GM18505 (cell line): ENCODE data around the gene PSMG4.

ENCODE experiments used
- ATAC-seq: cut with Tn5 transposase; IDR thresholded peaks from one replicate; pipeline ENCODE4 v1.9.1; 2021; ENCODE audit not compliant: unreplicated experiment
- POLR2A ChIP-seq: IDR thresholded peaks from 4 replicates; pipeline ENCODE4 v1.6.1; 2011; ENCODE audit warnings: borderline replicate concordance; ENCODE audit not compliant: insufficient read depth, insufficient read length; ENCODE audit errors: extremely low read depth

Gene PSMG4

DNA sequence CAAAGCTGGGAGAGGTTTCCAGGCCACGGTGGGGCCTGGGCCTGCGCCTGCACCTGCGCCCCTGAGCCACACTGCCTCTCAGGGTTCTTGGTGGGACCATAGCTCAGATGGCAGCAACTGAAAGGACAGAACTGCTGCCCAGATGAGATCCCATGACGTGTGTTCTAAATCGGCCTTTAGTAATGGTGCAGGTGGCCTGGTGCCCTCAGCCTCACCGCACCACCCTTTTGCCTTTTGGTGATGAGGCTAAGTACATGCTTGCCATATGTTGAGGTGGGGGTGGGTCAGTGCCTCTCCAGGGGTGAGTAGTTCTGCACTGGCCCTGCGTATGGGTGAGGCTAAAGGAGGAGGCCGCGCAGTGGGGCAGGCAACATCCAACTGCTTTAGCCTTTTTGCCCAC lies 7.4 kb downstream of the PSMG4 start:
- TF ChIP-seq POLR2A, result no peak
- ATAC-seq, result no peak

DNA sequence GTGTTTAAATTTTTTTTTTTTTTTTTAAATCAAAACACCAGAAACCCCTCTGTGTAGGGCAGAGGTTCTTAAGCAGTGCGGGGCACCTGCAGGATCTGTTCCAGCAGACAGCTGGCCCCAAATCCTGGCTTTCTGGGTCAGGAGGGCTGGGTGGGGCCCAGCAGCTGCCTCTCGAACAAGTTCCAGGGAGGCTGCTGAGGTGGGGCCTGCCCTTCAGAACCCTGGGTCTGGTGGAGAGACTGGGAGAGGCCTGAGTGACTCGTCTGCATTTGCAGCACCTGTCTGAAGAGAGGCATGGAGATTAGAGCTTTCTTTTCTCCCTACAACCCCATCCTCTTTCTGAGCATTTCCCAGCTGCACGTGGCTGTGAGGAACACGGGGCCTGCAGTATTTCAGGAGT lies 8.4 kb downstream of the PSMG4 start:
- no peak for TF ChIP-seq POLR2A
- no peak for ATAC-seq

DNA sequence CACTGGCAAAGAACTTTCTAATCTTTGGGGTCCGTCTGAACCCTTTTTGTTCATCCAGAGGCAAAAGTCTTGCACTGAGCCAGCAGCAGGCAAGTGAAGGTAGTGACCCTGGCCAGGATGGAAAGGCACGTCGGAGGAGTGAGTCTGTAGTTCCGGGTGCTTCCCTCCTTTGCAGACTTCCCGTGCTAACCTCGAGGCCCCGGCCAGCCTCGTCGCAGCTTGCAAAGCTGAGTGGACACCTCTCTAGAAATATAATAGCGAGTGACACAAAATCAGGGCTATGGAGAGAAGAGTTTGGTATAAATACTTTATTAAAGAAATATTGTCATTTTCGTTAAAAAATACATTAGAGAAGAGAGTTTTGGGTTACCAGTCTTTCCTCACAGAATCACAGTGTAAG lies 9.9 kb downstream of the PSMG4 start:
- no peak for ATAC-seq
- no peak for TF ChIP-seq POLR2A

DNA sequence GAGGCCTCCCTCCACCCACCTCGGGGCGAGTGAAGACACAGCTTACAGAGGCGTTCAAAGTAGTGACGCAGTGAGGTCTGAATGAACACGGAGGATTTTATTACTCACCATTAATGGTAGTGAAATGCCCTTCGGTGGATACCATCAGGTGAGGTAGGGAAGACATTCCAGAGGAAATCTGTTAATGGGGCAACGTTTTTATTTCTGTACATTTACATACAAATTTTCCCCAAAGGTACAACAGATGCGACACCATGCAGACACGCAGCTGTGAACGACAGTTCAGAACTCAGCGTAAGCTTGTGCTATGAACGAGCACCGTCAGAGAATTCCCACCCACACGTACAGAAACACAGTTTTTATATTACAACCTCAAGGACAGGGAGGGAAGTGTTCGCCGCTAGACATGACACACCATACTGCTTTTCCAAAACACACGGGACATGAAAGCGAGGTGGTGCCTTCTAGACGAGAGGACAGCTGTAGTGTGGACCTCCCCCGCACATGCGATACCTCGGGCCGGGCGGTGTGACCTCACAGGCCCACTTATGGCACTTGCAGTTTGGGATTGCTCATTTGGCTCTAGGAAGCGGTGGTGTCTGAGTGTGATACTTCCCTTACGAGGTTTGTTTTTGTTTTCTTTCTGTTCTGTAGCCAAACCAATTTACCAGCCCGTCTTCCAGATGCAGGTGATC lies 10.7 kb downstream of the PSMG4 start:
- TF ChIP-seq POLR2A, result no peak
- no peak for ATAC-seq

DNA sequence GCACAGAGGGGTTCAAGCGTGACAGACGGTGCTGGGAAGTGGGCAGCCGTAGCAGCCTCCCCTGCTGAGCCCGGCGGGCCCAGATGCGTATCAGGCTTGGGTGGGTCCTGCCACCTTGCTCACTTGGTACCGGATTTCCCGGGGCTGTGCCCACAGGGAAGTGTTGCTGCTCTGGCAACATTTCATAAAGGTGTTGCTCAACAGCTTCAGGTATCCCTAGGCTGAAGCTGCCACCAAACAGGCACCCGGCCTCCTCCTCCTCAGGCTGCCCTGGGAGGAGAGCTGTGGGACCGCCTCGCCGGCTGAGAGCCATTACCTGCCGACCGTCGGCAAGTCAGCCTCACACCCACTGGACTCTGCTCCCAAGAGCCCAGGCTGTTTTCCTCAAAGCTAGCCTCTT lies 11.5 kb downstream of the PSMG4 start:
- ATAC-seq, result no peak

DNA sequence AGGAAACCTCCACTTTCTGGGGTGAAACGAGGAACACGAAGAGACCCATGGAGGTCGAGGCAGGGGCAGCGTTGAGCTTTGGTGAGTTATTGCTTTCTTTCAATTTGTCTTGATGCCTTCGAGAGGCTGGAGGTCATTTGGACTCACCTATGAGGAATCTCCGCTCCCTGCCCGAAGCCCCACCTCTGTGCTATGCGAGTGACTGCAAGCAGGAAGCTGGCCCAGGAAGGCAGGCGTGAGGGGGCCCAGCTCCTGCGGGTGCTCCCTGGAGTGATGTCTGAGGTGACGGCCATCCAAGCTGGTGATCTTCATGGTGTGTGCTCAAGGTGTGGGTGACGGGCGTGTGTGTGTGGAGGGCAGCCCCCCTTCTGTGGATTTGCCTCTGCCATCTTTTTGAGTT lies 13.0 kb downstream of the PSMG4 start:
- ATAC-seq, result no peak
- no peak for TF ChIP-seq POLR2A

More for the DNA sequence above, 11.5 kb downstream of the PSMG4 start:
- no peak for TF ChIP-seq POLR2A

DNA sequence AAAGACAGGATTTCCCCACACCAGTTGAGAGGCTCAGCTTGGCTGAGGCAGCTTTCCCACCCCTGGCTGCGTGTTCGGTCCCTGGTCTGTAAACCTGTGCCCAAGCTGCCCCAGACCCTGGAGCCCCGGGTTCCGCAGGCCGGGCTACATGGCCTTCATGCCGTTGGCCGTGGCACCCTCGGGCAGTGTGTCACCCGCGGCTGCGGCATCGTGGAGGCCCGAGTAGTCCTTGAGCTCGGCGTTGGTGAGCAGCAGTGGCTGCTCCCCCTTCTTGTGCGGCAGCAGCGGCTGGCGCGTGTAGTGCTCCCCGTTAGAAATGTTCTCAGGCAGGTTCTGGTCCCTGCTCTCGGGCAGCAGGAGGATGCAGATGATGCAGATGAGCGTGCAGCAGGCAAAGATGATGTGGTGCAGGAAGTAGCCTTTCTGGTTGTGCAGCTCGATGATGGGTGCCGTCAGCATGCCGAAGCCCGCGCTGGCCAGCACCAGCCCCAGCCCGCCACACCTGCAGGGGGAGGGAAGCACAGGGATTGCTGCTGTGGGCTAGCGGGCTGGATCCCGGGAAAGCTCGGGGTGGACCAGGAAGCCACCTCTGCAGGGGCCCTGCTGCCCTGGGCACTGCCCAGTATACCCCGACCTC lies 14.3 kb downstream of the PSMG4 start:
- no peak for TF ChIP-seq POLR2A
- no peak for ATAC-seq

DNA sequence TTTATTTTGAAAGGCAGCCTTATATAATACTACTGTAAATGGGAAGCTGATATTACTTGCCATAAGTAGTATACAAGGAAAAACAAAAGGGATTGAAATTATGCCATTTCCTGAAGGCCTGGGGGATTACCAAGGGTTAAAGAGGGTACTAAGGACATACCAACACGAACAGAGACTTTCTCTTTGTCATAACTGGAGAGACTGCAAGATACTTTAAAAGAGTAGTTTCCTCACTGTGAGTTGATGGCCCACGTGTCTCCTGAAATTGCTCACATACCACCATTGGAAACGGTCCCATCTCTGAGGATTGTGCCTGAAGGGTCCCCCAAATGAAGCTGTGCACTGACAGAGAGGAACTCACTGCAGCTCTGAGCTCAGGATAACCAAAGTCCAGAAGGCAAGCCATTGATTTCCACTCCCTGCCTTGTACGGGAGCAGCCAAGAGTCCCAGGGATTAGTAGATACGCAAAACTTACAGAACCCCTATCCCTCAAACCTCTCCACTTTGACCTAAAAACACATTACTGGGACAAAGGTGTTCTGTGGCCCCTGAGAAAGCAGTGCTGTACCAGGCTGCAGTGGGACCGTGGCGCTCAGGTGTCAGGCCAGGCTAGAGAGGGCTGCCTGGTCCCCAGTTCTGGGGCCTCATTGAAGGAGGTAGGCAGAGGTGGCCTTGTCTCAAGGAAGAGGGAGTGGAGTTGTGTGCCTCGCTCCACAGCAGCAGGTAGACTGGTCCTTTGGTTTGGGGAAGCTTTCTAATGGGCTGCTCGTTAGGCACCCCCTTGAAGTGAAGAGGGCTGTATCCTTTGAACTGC lies 15.2 kb downstream of the PSMG4 start:
- TF ChIP-seq POLR2A, result no peak
- ATAC-seq, result no peak

DNA sequence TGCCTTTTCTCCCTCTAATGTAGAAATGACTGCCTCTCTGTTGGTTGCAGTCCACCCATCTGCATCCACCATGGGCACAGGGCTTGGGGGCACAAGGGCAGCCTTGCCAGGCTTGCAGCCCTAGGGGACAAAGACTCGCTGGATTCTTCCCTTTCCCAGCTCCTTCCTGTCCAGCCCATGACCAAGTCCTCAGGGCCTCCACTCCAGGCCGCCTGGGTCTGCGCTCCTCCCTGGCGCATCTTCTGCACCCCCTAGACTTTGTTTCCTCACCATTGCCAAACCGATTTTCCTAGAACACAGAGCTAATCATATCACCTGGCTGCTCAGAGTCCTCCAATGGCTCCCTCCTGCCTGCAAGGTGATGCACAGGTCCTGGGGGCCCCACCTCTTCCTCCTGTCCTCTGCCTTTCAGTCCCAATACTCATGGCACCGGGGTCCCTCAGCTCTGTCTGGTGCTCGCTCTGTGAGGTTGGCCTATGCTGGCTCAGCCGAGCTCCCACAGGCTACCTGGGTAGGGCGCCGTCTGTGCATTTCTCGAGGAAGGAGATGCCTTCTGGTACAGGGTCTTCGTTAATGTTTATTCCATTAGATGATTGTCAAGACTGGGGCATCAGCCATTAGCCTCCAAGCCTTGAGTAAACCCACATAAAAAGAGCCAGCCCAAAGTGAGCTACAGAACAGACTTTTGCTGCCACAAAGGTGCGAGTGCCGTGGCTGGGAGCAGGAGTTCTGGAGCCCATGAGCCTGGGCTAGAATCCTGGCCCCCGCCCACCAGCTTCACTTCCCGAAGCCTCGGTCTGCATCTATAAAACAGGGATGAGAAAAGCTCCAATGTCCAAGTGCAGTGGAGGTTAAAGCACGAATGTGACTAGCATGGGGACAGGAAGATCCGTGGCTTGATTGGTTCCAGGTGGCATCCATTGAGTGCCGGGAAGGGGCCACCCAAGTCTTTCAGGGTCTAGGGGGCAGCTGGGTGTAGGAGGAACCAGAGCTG lies 17.7 kb downstream of the PSMG4 start:
- ATAC-seq, result no peak

DNA sequence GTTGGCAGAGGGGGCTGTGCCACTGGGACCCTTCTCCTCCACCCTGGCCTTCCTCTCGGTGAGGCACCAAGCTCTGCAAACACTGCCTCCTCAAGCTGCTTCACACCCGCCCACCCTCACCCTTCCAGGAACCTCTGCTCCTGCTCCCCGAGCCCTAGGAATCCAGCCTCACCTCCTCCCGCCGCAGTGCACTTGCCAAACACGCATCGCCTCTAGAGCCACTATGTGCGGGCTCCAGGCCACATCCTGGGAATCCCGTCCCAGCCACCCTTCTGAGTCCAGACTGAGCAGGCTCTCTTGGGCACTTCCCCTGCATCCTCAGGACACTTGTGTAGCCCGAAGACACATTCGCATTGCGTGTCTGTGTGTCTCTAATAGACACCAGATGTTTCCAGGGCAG lies 18.5 kb downstream of the PSMG4 start:
- TF ChIP-seq POLR2A, result no peak
- ATAC-seq, result no peak

More for the DNA sequence above, 17.7 kb downstream of the PSMG4 start:
- TF ChIP-seq POLR2A, result no peak

DNA sequence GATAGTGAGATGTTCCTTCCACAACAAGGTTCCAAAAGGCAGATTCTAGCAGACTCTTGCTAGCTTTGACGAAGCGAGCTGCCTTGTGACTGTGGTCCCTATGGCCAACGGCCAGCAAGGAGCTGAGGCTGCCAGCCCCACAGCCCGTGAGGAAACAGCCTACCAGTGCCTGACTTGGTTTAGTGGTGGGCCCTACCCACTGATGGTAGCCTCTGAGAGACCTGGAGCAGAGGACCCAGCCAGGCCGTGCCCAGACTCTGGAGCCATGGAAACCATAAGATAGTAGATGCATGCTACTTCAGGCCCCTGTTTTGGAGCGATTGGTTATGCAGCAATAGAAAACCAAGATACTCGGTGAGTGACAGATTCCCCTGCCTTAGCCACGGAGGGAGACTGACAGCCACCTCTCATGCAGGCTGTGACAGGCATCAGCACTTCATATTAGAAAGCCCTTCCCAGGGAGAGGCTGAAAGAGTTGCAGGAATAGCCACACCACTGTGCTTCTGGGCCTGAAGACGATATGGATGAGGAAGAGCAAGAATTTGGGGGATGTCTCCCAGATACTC lies 19.2 kb downstream of the PSMG4 start:
- TF ChIP-seq POLR2A, result no peak
- ATAC-seq, result no peak

DNA sequence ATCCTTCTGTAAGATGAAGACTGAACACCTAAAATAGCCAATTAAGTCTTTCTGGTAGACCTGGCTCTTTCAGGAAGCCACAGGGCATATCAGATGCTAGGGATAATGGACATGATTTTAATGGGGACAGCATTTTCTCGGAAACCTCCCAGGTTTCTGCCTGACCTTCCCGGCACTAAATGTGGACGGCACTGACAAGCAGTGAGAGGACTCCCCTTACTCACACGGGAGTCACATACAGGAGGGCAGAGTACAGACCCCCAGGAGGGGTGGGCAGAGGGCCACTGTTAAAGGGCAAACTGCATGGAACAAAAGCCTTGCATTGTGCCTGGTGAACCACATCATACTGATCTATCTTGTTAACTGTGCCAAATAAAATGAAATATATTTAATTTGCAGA lies 19.9 kb downstream of the PSMG4 start:
- no peak for TF ChIP-seq POLR2A
- no peak for ATAC-seq
